Fibroblast of gingiva (primary cell): Measurements from ENCODE around the gene FAM72B.
"Not testable (repeated sequence)": the region's sequence is repeated elsewhere in the genome, so short reads cannot be mapped to it uniquely, and the experiment has no call there.

Experiments used
- DNase-seq: peaks from one replicate; pipeline ENCODE4 v3.0.0-alpha.2; 2011; ENCODE audit warnings: low read depth

The FAM72B gene

GRCh38 chr1:121200232-121200631, 16.1 kb upstream of the FAM72B start:
- DNase-seq = not testable (repeated sequence)

GRCh38 chr1:121199763-121200162, 15.6 kb upstream of the FAM72B start:
- DNase-seq = not testable (repeated sequence)

- DNase-seq = not testable (repeated sequence)
Measured at GRCh38 chr1:121197095-121197882, 13.1 kb upstream of the FAM72B start.

GRCh38 chr1:121192512-121192911, 8.4 kb upstream of the FAM72B start:
- DNase-seq = not testable (repeated sequence)

GRCh38 chr1:121187914-121188313, 3.8 kb upstream of the FAM72B start:
- not testable (repeated sequence) for DNase-seq

GRCh38 chr1:121186191-121186590, 2.1 kb upstream of the FAM72B start:
- not testable (repeated sequence) for DNase-seq

GRCh38 chr1:121185140-121185708, 1.1 kb upstream of the FAM72B start:
- not testable (repeated sequence) for DNase-seq

GRCh38 chr1:121183867-121184266, 273 bp downstream of the FAM72B start:
- DNase-seq = not testable (repeated sequence)

- DNase-seq = not testable (repeated sequence)
Measured at GRCh38 chr1:121178197-121178596, 5.9 kb downstream of the FAM72B start.

GRCh38 chr1:121176649-121177048, 7.5 kb downstream of the FAM72B start:
- DNase-seq = not testable (repeated sequence)

GRCh38 chr1:121168152-121168668, 15.9 kb downstream of the FAM72B start:
- not testable (repeated sequence) for DNase-seq

- not testable (repeated sequence) for DNase-seq
Measured at GRCh38 chr1:121167225-121167738, 16.9 kb downstream of the FAM72B start.

- peak; percentile 26 for DNase-seq
Measured at GRCh38 chr1:121165296-121165695, 18.8 kb downstream of the FAM72B start.

GRCh38 chr1:121163850-121164757, 20.0 kb downstream of the FAM72B start:
- peak; percentile 68 for DNase-seq

- DNase-seq = not testable (repeated sequence)
Measured at GRCh38 chr1:121161199-121161901, 22.8 kb downstream of the FAM72B start.

GRCh38 chr1:121160118-121160517, 24.0 kb downstream of the FAM72B start:
- DNase-seq = not testable (repeated sequence)

- not testable (repeated sequence) for DNase-seq
Measured at GRCh38 chr1:121157609-121158008, 26.5 kb downstream of the FAM72B start.

- DNase-seq = not testable (repeated sequence)
Measured at GRCh38 chr1:121156958-121157603, 27.1 kb downstream of the FAM72B start.

- peak; percentile 56 for DNase-seq
Measured at GRCh38 chr1:121155671-121156358, 28.3 kb downstream of the FAM72B start.

GRCh38 chr1:121154811-121155210, 29.3 kb downstream of the FAM72B start:
- not testable (repeated sequence) for DNase-seq
